Sigmoid colon (tissue), 7 donors: ENCODE results near the gene PSENEN. TPM values are rescaled to one million over a fixed set of nuclear protein-coding genes. Genes with fewer than 3 reads are reported as not detected.

ENCODE experiments used
- DNase-seq: peaks from one replicate; pipeline ENCODE4 v3.0.0-alpha.2; 2019
- H3K27ac ChIP-seq, 4 donors: fragments of 200-600 bp; sonication (generic); one replicate each; pipeline ENCODE4 v1.5.1; 2016 to 2019; ENCODE audit warnings: mild to moderate bottlenecking in 1 of 4
- H3K27me3 ChIP-seq, 3 donors: fragments of 200-600 bp; sonication (generic); one replicate each; pipeline ENCODE4 v1.5.1; 2019; ENCODE audit warnings: mild to moderate bottlenecking in 1 of 3
- H3K36me3 ChIP-seq, 4 donors: fragments of 200-600 bp; sonication (generic); one replicate each; pipeline ENCODE4 v1.5.1; 2016 to 2019
- H3K4me1 ChIP-seq, 4 donors: fragments of 200-600 bp; sonication (generic); one replicate each; pipeline ENCODE4 v1.5.1; 2017 to 2019
- H3K4me3 ChIP-seq, 4 donors: fragments of 200-600 bp; sonication (generic); one replicate each; pipeline ENCODE4 v1.5.1; 2017 to 2019; ENCODE audit warnings: mild to moderate bottlenecking in 2 of 4, moderate library complexity in 1 of 4
- H3K9me3 ChIP-seq, 4 donors: fragments of 200-600 bp in 3 of 4; sonication (generic) in 3 of 4; one replicate each; pipeline versions ENCODE4 v1.5.1 to v1.6.1; 2013 to 2019
- CTCF ChIP-seq, 4 experiments: fragments of 450-650 bp in 3 of 4; fragments of 200-600 bp in 1 of 4; IDR thresholded peaks; one replicate each; pipeline ENCODE4 v1.5.1; 2016 to 2019; ENCODE audit warnings: antibody characterized with exemption in 4 of 4, mild to moderate bottlenecking in 3 of 4, moderate library complexity in 2 of 4
- EP300 ChIP-seq, 4 donors: sonication (generic); formaldehyde crosslinking; IDR thresholded peaks; one replicate each; pipeline ENCODE4 v1.6.1; 2017; ENCODE audit warnings: antibody characterized with exemption in 4 of 4
- POLR2A ChIP-seq, 2 donors: fragments of 450-650 bp; IDR thresholded peaks; one replicate each; pipeline ENCODE4 v1.6.1; 2016; ENCODE audit warnings: antibody characterized with exemption in 2 of 2, mild to moderate bottlenecking in 2 of 2, moderate library complexity in 2 of 2
- POLR2AphosphoS5 ChIP-seq, 4 donors: sonication (generic); formaldehyde crosslinking; IDR thresholded peaks; one replicate each; pipeline ENCODE4 v1.6.1; 2017; ENCODE audit warnings: antibody characterized with exemption in 4 of 4
- WGBS, 2 donors: extraction: QIAGEN DNeasy Blood & Tissue Kit; methylation state at CpG; one replicate each; pipeline ENCODE4 v1.1.7; 2013; 5-methylcytosine and 5-hydroxymethylcytosine counted together
- intact Hi-C: fragments of 100-400 bp; cut with DNase I; formaldehyde crosslinking; loops from one replicate; pipeline ENCODE4 v1.15.1; 2023
- polyA plus RNA-seq, 3 donors: library from polyadenylated mRNA; stranded (reverse); fragments of 200-250 nt; gene quantifications; one replicate each; pipeline ENCODE4 v1.2.3, GENCODE V29; 2013
- total RNA-seq, 4 donors: library from RNA; depleted of rRNA; stranded (reverse); fragments of >200 nt; gene quantifications; one replicate each; pipeline ENCODE4 v1.1.0, GENCODE V29; 2016
- donor health status: healthy with polysubstance abuse.
- donor health status: Bipolar disorder and iron deficiency.
- donor health status: healthy.

Gene PSENEN
- total and polyA plus RNA-seq, 7 donors, result 27.8 to 72.3 (median 44.9) TPM

- TF ChIP-seq EP300 (IDR thresholded peaks at IDR 0.05) (no peak), CTCF (IDR thresholded peaks at IDR 0.05) (no peak), POLR2A (IDR thresholded peaks at IDR 0.05) (no peak), POLR2AphosphoS5 (IDR thresholded peaks at IDR 0.05) (no peak)
- Histone ChIP-seq H3K27ac (no peak overlapping the region), H3K27me3 (no peaks in the 10 kb centered on the region), H3K36me3 (no peaks in the 10 kb centered on the region), H3K4me3 (no peak overlapping the region), H3K4me1 (peaks cover 0 to 15% (median 13%) of the 10 kb centered on the region in 4 donors), H3K9me3 (no peaks in the 10 kb centered on the region)
- DNase-seq, result no peak
- intact Hi-C loops, result no loop called here
- 73 to 81% methylated on average over 11 of the region's 11 CpGs for WGBS, 2 donors
Observed at GRCh38 chr19:35712567-35713505, 32.6 kb upstream of the PSENEN start.

- Histone ChIP-seq H3K4me1 (peaks cover 0 to 17% (median 13%) of the 10 kb centered on the region in 4 donors), H3K27ac (no peak overlapping the region), H3K9me3 (no peaks in the 10 kb centered on the region), H3K36me3 (no peaks in the 10 kb centered on the region), H3K4me3 (no peak overlapping the region), H3K27me3 (no peaks in the 10 kb centered on the region)
- DNase-seq, result no peak
- intact Hi-C loops, result no loop called here
- 69 to 86% methylated on average over 2 of the region's 2 CpGs for WGBS, 2 donors
- no peak for TF ChIP-seq POLR2A (IDR thresholded peaks at IDR 0.05)
- TF ChIP-seq EP300 (IDR thresholded peaks at IDR 0.05), result no peak
- no peak for TF ChIP-seq POLR2AphosphoS5 (IDR thresholded peaks at IDR 0.05)
- no peak for TF ChIP-seq CTCF (IDR thresholded peaks at IDR 0.05)
Observed at GRCh38 chr19:35713506-35713850, 32.0 kb upstream of the PSENEN start.

- WGBS, 2 donors, result 79 to 85% methylated on average over 12 of the region's 12 CpGs
Observed at GRCh38 chr19:35713904-35714495, 31.5 kb upstream of the PSENEN start.

More at GRCh38 chr19:35713904-35714495, 31.5 kb upstream of the PSENEN start:
- Histone ChIP-seq H3K4me1 (peaks cover 0 to 22% (median 18%) of the 10 kb centered on the region in 4 donors), H3K36me3 (no peaks in the 10 kb centered on the region), H3K27ac (no peak overlapping the region), H3K4me3 (no peak overlapping the region), H3K27me3 (no peaks in the 10 kb centered on the region), H3K9me3 (no peaks in the 10 kb centered on the region)
- no peak for TF ChIP-seq CTCF (IDR thresholded peaks at IDR 0.05)
- TF ChIP-seq EP300 (IDR thresholded peaks at IDR 0.05), result no peak
- TF ChIP-seq POLR2AphosphoS5 (IDR thresholded peaks at IDR 0.05), result no peak
- no peak for TF ChIP-seq POLR2A (IDR thresholded peaks at IDR 0.05)
- intact Hi-C loops, result no loop called here
- no peak for DNase-seq
